Adrenal gland (tissue), 5 donors: ENCODE results near the gene CCDC149.

Source experiments
- CTCF ChIP-seq, 6 experiments: fragments of 450-650 bp in 4 of 6; fragments of 200-600 bp in 2 of 6; sonication (generic) in 1 of 6; IDR thresholded peaks; 1 replicate in 5 of 6; 2 replicates in 1 of 6; pipeline versions ENCODE4 v1.5.1 to v1.8.0; 2016 to 2021; ENCODE audit warnings: antibody characterized with exemption in 6 of 6, mild to moderate bottlenecking in 2 of 6, moderate library complexity in 1 of 6
- POLR2A ChIP-seq, 2 donors: fragments of 450-650 bp; IDR thresholded peaks; one replicate each; pipeline ENCODE4 v1.6.1; 2017; ENCODE audit warnings: antibody characterized with exemption in 2 of 2, mild to moderate bottlenecking in 2 of 2, moderate library complexity in 1 of 2
- donor health status: DM: no; HTN: no; CAD: no.

GRCh38 chr4:24772952-24773351 is 139.9 kb downstream of the CCDC149 start:
- no peak for TF ChIP-seq POLR2A (IDR thresholded peaks at IDR 0.05)
- no peak for TF ChIP-seq CTCF (IDR thresholded peaks at IDR 0.05)
